Measurements from ENCODE around the gene FSCN2.

Gene FSCN2

DNA sequence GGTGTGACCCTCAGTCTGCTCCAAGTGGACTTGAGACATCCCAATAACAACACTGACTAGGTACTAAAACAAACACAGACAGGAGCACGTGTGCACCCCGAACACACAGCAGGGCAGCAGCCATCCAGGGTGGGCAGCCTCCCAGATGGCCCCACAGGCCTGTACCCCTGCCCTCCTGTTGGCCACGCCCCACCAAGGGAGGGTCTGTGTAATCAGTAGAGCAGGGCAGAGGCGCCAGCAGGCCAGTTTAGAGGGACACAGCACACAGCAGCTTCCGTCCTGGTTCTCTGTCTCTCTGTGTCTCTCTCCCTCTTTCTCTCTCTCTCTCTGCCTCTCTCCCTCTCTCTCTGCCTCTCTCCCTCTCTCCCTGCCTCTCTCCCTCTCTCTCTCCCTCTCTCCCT, 37.0 kb upstream of the FSCN2 start:
- no peak for DNase-seq

DNA sequence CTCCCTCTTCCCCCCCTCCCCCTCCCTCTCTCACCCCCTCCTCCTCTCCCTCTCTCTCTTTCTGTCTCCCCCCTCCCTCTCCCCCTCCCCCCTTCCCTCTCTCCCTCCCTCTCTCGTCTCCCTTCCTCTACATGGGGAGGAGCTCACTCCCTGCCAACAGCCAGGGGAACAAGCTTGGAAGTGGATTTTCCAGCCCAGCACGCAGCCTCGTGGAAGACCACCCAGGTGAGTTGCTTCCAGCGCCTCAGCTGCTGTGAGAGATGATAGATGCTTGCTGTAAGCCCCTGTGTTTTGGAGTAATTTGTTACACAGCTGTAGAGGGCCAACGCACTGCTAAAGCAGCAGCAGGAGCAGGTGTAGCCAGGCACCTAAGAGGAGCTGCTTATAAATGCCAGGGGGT, 36.4 kb upstream of the FSCN2 start:
- DNase-seq = no peak

GRCh38 chr17:81492202-81492601, 36.0 kb upstream of the FSCN2 start:
- DNase-seq = no peak

DNA sequence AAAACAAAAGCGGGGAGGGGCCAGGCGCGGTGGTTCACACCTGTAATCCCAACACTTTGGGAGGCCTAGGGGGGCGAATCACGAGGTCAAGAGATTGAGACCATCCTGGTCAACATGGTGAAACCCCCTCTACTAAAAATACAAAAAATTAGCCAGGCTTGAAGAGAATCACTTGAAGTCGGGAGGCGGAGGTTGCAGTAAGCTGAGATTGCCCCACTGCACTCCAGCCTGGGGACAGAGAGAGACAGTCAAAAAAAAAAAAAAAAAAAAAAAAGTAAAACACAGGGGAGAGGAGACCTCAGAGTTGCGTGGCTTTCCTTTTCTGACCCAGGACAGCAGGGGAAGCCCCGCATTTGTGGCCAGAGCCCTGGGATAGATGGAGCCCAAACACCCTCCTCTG, 35.5 kb upstream of the FSCN2 start:
- DNase-seq = no peak

GRCh38 chr17:81493198-81494038, 34.8 kb upstream of the FSCN2 start:
- no peak for DNase-seq

DNA sequence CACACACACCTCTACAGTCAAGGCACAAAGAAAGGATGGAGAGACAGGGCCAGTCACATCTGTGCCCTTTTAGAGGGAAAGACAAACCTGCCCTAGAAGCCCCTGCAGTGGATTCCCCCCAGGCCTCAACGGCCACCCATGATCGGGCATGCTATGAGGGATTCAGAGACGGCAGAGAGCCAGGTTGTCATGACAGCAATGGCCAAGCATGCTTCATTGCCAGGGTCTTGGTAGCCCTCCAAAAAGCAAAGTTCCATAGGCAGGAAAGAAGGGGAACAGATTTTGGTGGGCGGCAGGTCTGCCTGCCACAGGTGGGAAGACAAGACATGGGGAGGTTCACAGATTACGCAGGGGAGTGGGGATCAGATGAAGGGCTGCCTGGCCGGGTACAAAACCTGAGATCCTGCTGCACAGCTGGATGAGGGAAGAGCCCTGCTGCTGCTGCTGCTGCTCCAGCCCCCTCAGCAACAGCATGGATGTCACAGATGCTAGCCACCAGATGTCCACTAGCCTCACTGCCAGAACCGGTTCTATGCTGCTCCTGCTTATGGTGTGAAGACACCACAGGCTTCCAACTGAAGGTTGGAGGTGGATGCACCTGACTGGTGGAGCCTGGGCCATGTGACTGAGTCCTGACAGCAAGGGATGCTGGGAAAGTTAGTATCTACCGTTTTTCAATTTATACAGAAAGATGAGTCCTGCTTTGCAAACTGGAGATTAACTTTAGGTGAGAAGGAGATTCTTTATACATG, 33.4 kb upstream of the FSCN2 start:
- DNase-seq = no peak

GRCh38 chr17:81498953-81499600, 29.1 kb upstream of the FSCN2 start:
- no peak for DNase-seq

DNA sequence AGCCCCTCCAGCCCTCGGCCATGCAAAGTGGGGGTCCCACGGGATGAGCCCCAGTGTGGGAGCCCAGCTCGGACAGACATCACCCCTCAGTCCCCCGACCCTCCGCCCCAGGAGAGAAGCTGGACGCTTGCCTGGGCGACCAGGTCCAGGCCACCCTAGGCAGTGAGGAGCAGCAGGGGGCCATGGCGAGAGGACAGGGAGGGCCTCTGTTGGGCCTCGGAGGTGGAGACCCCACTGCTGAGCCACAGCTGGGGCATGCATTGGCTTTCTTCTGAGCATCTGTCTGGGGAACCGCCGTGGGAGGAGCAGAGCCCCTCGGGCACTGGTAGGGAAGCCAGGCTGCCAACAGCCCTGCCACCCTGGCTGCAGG, 28.6 kb upstream of the FSCN2 start:
- no peak for DNase-seq

- no peak for DNase-seq
These were observed 28.1 kb upstream of the FSCN2 start for GRCh38 chr17:81500047-81500446.

DNA sequence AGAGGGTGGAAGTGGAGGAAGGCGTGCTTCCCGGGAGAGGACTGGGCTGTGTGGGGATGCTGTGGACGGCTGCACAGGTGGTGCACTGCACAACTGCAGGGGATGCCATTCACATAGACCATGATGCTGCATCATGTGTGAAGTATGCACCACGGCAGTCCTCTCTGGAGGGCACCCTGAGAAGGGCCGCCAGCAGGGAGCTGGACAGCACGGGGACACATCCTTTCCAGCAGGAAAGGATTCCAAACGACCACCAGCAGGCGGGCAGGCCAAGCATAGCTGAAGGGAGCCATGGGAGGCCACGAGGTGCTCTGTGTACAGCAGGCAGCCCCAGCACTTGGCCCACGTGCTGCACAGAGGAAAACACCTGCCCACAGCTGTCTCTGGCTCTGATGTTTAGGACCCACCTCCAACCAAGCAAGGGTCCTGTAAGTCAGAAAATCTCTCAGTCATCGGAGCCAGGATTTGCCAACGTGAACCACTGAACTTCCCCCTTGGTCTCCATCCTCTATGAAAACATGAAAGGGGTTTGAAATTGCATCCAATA, 25.6 kb upstream of the FSCN2 start:
- no peak for DNase-seq

DNA sequence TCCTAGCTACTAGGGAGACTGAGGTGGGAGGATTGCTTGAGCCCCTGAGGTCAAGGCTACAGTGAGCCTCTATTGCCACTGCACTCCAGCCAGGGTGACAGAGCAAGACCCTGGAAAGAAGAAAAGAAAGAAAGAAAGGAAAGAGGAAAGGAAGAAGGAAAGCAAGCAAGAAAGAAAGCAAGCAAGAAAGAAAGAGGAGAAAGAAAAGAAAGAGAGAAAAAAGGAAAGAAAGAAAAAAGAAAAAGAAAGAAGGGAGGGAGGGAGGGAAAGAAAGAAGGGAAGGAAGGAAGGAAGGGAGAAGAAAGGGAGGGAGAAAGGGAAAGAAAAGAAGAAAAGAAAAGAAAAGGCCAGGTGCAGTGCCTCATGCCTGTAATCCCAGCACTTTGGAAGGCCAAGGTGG, 24.6 kb upstream of the FSCN2 start:
- DNase-seq = no peak

DNA sequence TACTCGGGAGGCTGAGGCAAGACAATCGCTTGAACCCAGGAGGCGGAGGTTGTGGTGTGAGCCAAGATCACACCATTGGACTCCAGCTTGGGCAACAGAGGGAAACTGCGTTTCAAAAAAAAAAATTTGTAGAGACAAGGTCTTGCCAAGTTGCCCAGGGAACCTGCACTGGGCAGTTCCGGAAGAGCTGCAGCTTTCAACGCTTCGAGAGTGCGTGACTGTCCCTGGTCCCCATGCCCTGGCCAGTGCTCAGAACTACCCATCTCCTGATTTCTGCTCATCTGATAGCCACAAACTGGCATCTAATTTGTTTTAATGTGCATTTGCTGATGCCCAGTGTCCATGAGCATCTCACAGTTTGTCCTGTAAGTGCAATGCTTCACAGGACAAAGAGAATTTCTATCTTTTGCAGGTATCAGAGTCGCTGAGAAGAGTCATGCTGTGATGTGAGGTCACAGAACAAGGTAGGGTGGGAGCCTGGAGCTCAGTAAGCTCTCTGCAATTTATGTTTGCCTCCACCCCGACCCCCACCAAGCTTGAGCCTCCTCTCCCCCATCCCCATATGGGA, 19.5 kb upstream of the FSCN2 start:
- DNase-seq = peak in 1 of 2 experiments; percentile 13

DNA sequence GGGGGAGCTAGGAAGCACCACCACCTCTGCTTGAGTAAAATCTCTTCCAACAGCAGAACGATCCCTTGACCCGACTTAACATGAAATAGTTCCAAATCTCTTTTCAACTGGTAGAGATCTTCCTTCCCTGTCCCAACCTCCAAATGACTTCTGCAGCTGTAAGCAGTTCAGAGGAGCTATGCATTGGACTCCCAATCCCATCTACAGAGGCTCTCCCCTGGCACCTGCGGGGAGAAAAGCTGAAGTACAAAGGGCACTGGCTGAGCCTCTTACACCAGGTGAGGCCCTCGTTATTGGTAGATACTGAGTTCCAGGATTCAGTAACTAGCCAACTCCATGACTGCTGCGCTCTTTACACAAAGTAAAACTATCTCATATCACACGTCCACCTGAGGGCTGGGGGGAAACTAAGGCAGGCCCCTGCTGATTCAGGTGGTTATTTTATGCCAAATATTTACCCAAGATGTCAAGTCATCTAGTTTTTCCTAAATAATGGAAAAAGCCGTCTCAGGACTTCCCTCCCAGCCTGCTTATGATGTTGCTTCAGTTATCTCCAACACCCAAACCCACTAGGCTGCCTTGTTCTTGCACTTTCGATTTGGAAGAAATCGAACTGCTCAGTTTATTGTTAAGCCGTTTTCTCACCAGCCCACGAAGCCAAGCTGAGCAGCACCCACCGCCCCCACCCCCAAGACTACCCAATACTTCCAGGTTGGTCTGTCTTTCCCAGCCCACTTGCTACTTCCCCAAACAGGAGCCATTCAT, 18.8 kb upstream of the FSCN2 start:
- peak; percentile 39 to 58 for DNase-seq

DNA sequence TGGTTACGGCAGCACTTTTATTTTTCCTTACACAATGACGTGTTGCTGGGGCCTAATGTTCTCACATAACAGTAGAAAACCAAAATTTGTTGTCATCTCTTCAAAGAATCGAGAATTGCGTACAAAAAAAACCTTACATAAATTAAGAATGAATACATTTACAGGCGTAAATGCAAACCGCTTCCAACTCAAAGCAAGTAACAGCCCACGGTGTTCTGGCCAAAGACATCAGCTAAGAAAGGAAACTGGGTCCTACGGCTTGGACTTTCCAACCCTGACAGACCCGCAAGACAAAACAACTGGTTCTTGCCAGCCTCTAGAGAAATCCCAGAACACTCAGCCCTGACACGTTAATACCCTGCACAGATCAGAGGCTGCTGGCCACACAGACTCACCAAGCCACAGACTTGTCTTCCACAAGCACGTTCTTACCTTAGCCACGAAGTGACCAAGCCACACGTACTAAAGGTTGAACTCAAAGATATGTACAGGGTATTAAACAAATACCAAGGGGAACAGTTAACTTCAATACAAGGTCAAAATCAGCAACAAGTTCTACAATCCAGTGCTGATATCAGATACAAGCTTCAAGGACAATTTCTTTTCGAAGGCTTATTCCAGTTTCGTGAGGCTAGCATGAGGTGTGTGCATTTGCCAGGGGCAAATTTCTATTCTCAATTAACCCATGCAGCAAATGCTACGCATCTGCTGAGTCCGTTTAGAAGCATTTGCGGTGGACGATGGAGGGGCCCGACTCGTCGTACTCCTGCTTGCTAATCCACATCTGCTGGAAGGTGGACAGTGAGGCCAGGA, 18.0 kb upstream of the FSCN2 start:
- DNase-seq = no peak

GRCh38 chr17:81510785-81511553, 17.2 kb upstream of the FSCN2 start:
- no peak for DNase-seq

GRCh38 chr17:81511554-81511803, 16.7 kb upstream of the FSCN2 start:
- DNase-seq = no peak

GRCh38 chr17:81511804-81512561, 16.2 kb upstream of the FSCN2 start:
- peak in 1 of 2 experiments; percentile 42 for DNase-seq

DNA sequence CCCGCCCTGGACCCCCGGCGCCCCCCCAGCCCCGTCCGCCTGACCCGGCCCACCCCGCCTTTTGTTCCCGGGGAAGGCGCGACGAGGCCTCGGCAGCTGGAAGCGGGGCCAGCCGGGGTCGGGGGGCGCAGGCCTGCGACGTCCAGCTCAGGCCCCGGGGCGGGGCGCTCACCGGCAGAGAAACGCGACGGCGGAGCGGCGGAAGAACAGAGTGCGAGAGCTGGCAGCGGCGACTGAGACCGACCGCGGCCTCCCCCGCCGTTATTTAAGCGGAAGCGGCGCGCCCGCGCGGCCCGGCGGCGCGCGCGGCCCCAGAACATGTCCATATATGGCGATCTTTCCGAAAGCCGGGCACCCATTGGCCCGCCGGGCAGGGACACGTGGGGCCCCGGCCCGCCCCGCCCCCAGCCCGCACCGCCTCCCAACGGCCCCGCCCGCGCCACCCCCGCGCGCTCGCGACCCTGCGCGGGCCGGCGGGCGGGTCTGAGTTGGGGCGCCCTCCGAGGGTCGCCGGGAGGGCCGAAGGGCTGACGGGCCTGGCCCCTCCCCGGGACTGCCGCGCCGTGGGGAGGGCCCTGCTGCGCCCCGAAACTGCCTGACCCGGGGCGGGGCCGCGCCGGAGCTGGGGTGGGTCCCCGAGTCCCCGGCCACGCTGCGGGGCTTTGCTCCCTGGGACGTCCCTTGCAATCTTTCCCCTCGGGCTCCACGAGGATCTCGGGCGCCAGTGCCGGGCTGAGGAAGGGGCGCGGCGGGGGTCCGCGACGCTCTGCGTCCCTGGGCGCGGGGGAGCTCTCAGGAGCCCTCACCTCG, 15.4 kb upstream of the FSCN2 start, which contains the start of gene ACTG1:
ACTG1 (minus strand) TSS at position 238 of the 810 bp plus-strand sequence. CDS start 445 bp downstream, outside the sequence.
- DNase-seq = peak; percentile 92 to 95

DNA sequence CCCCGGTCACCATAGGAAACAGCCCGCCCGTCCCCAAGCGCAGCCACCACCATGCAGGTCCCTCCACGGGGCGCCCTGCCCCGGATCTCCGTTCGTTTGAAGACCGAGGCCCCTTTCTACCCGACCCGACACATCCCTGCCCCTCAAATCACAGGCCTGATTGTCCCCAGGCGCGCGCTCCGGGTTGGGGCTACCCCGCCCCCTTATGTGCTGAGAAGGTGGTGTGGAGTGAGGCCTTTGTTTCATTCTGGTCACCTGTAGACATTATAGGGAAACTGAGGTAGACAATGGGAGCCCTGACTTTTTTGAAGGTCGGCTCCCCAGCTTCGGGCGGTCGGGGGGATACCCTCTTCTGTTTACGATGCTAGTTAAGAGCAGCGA, 14.8 kb upstream of the FSCN2 start:
- peak in 1 of 2 experiments; percentile 58 for DNase-seq
